Tibial nerve (tissue), 4 donors: Measurements from ENCODE around the gene DLX6. TPM values are rescaled to one million over a fixed set of nuclear protein-coding genes. Genes with fewer than 3 reads are reported as not detected.

Experiments
- DNase-seq, 2 donors: peaks; one replicate each; pipeline ENCODE4 v3.0.0-alpha.2; 2019; ENCODE audit warnings: low spot score in 2 of 2
- H3K27ac ChIP-seq, 4 donors: fragments of 200-600 bp; sonication (generic) in 3 of 4; one replicate each; pipeline ENCODE4 v1.5.1; 2017 to 2019; ENCODE audit warnings: mild to moderate bottlenecking in 1 of 4
- H3K27me3 ChIP-seq, 2 donors: fragments of 200-600 bp; sonication (generic) in 1 of 2; one replicate each; pipeline versions ENCODE4 v1.5.1 to v1.6.0; 2017 to 2019
- H3K36me3 ChIP-seq, 3 donors: fragments of 200-600 bp; sonication (generic); one replicate each; pipeline ENCODE4 v1.5.1; 2018 to 2019
- H3K4me1 ChIP-seq, 4 donors: fragments of 200-600 bp; sonication (generic) in 3 of 4; one replicate each; pipeline ENCODE4 v1.5.1; 2017 to 2019
- H3K4me3 ChIP-seq, 4 donors: fragments of 200-600 bp; sonication (generic) in 3 of 4; one replicate each; pipeline ENCODE4 v1.5.1; 2017 to 2019; ENCODE audit warnings: mild to moderate bottlenecking in 1 of 4, moderate library complexity in 1 of 4
- H3K9me3 ChIP-seq, 4 donors: fragments of 200-600 bp; sonication (generic) in 3 of 4; one replicate each; pipeline ENCODE4 v1.5.1; 2017 to 2019
- EP300 ChIP-seq, 2 donors: sonication (generic); formaldehyde crosslinking; IDR thresholded peaks; one replicate each; pipeline ENCODE4 v1.6.1; 2017; ENCODE audit warnings: antibody characterized with exemption in 2 of 2, mild to moderate bottlenecking in 1 of 2
- POLR2A ChIP-seq, 2 donors: fragments of 450-650 bp; IDR thresholded peaks; one replicate each; pipeline ENCODE4 v1.6.1; 2017; ENCODE audit warnings: antibody characterized with exemption in 2 of 2, mild to moderate bottlenecking in 2 of 2, moderate library complexity in 2 of 2
- WGBS, 2 donors: methylation state at CpG; one replicate each; pipeline ENCODE4 v1.1.5; 2018; 5-methylcytosine and 5-hydroxymethylcytosine counted together
- total RNA-seq, 4 donors: library from RNA; depleted of rRNA; stranded (reverse); fragments of >200 nt; gene quantifications; one replicate each; pipeline ENCODE4 v1.1.0, GENCODE V29; 2016
- TF ChIP-seq, protein P1 (sequence below), 5 experiments: fragments of 200-600 bp in 3 of 5; fragments of 450-650 bp in 2 of 5; sonication (generic) in 3 of 5; IDR thresholded peaks; one replicate each; pipeline ENCODE4 v1.5.1; 2016 to 2019; ENCODE audit warnings: antibody characterized with exemption in 5 of 5, mild to moderate bottlenecking in 3 of 5, moderate library complexity in 2 of 5

The DLX6 gene
- total RNA-seq, 4 donors from 2014 or later, result not detected

- 18 to 21% methylated on average over 5 of the region's 5 CpGs for WGBS, 2 donors
- TF ChIP-seq EP300 (IDR thresholded peaks at IDR 0.05), result no peak
- TF ChIP-seq, protein P1, sequence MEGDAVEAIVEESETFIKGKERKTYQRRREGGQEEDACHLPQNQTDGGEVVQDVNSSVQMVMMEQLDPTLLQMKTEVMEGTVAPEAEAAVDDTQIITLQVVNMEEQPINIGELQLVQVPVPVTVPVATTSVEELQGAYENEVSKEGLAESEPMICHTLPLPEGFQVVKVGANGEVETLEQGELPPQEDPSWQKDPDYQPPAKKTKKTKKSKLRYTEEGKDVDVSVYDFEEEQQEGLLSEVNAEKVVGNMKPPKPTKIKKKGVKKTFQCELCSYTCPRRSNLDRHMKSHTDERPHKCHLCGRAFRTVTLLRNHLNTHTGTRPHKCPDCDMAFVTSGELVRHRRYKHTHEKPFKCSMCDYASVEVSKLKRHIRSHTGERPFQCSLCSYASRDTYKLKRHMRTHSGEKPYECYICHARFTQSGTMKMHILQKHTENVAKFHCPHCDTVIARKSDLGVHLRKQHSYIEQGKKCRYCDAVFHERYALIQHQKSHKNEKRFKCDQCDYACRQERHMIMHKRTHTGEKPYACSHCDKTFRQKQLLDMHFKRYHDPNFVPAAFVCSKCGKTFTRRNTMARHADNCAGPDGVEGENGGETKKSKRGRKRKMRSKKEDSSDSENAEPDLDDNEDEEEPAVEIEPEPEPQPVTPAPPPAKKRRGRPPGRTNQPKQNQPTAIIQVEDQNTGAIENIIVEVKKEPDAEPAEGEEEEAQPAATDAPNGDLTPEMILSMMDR (IDR thresholded peaks at IDR 0.05), result no peak
- TF ChIP-seq POLR2A (IDR thresholded peaks at IDR 0.05), result no peak
- DNase-seq, result no peak
- Histone ChIP-seq H3K4me3 (no peak overlapping the region), H3K27ac (no peak overlapping the region), H3K27me3 (peaks cover 5 to 100% of the 10 kb centered on the region in 2 donors), H3K9me3 (peaks cover 0 to 5% (median 0%) of the 10 kb centered on the region in 4 donors), H3K4me1 (peaks cover 0 to 29% (median 7%) of the 10 kb centered on the region in 4 donors), H3K36me3 (no peaks in the 10 kb centered on the region)
These were observed 8.9 kb downstream of the DLX6 start for GRCh38 chr7:97014145-97014750.

- peaks cover 0 to 29% (median 7%) of the 10 kb centered on the region in 4 donors for H3K4me1 ChIP-seq
- TF ChIP-seq EP300 (IDR thresholded peaks at IDR 0.05), result no peak
- TF ChIP-seq, protein P1 (IDR thresholded peaks at IDR 0.05), result no peak
- no peak for TF ChIP-seq POLR2A (IDR thresholded peaks at IDR 0.05)
- H3K27ac ChIP-seq, result no peak overlapping the region
- DNase-seq, result no peak
- no peaks in the 10 kb centered on the region for H3K36me3 ChIP-seq
- peaks cover 5 to 100% of the 10 kb centered on the region in 2 donors for H3K27me3 ChIP-seq
- H3K9me3 ChIP-seq, result peaks cover 0 to 5% (median 0%) of the 10 kb centered on the region in 4 donors
- no peak overlapping the region for H3K4me3 ChIP-seq
- WGBS, 2 donors, result 16 to 21% methylated on average over 3 of the region's 3 CpGs
These were observed 9.9 kb downstream of the DLX6 start for GRCh38 chr7:97015279-97015678.

DNA sequence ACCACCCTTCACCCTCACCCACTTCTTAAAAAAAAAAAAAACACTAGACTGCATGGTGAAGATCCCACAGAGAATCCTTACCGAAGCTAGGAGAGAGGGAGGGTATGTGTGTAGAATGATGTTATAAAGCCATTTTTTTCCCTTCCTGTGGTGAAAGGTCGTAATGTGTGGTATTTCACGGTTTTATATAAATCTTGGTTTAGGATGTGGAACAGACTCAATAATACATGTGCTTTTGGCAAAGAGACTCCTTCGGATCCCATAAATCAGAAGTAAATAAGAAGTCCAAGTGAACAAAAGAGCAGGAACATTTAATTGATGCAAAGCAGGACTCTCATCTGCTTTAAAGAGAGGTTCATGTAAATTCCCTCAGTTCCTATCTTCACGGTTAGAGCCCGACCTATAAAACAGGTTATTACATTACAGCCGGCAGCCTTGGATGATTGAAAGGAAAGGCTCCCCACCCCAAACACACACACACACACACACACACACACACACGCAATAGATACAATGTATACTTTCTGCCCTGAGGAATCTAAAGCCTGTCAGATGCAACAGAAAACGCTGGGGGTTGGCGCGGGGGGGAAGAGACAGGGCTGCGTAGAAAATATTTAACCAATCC lies 10.5 kb downstream of the DLX6 start:
- Histone ChIP-seq H3K27ac (no peak overlapping the region), H3K4me3 (no peak overlapping the region), H3K4me1 (peaks cover 0 to 33% (median 8%) of the 10 kb centered on the region in 4 donors), H3K27me3 (peaks cover 5 to 100% of the 10 kb centered on the region in 2 donors), H3K36me3 (no peaks in the 10 kb centered on the region), H3K9me3 (peaks cover 0 to 5% (median 0%) of the 10 kb centered on the region in 4 donors)
- TF ChIP-seq, protein P1 (IDR thresholded peaks at IDR 0.05), result no peak
- no peak for TF ChIP-seq POLR2A (IDR thresholded peaks at IDR 0.05)
- no peak for TF ChIP-seq EP300 (IDR thresholded peaks at IDR 0.05)
- no peak for DNase-seq
- 9 to 11% methylated on average over 12 of the region's 12 CpGs for WGBS, 2 donors

GRCh38 chr7:97016381-97017191 lies 11.2 kb downstream of the DLX6 start:
- Histone ChIP-seq H3K9me3 (peaks cover 0 to 5% (median 0%) of the 10 kb centered on the region in 4 donors), H3K4me3 (peak overlapping the region in 1 of 4 donors; percentile 8), H3K4me1 (peaks cover 0 to 40% (median 11%) of the 10 kb centered on the region in 4 donors), H3K27me3 (peaks cover 6 to 100% of the 10 kb centered on the region in 2 donors), H3K36me3 (no peaks in the 10 kb centered on the region), H3K27ac (no peak overlapping the region)
- WGBS, 2 donors, result 6 to 17% methylated on average over 52 of the region's 55 CpGs
- DNase-seq, result no peak
- TF ChIP-seq, protein P1 (IDR thresholded peaks at IDR 0.05), result no peak
- TF ChIP-seq EP300 (IDR thresholded peaks at IDR 0.05) (no peak), POLR2A (IDR thresholded peaks at IDR 0.05) (no peak)
